Endometrial microvascular endothelial cells (primary cell): ENCODE measurements around the gene SIGLEC15. TPM values are rescaled to one million over a fixed set of nuclear protein-coding genes. Genes with fewer than 3 reads are reported as not detected.
"Not testable (repeated sequence)": the region's sequence is repeated elsewhere in the genome, so short reads cannot be mapped to it uniquely, and the experiment has no call there.

Experiments
- in situ Hi-C: cut with HindIII; loops from 2 replicates; pipeline ENCODE4 v1.10.0; 2017; ENCODE audit warnings: low sequenced_read_pairs, low pct_unique_long_range_greater_than_20kb; ENCODE audit errors: inconsistent ontology term
- total RNA-seq: library from RNA; depleted of rRNA; stranded (reverse); fragments of >200 nt; gene quantifications from one replicate; pipeline ENCODE4 v1.2.3, GENCODE V29; 2015; ENCODE audit errors: inconsistent ontology term

Gene SIGLEC15
- total RNA-seq, 1 donor from 2014 or later: 0.93 TPM

DNA sequence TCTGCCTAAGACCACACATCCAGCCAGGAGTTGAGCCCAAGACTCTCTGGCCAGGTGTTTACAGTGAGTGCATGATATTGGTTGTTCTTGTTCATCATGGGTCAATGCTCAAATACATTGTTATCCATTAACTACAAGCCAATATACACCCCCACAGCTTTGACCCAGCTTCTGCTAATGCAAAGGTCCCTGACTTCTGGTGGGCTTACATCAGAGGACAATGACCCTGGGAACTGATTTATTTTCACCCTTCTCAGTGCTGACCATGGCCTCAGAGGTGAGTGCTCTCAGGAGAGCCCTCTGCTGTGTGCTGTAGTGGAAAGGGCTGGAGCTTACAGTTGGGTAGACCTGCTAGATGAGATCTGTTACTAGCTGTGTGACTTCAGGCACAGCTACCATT is 10.7 kb upstream of the SIGLEC15 start:
- in situ Hi-C loops: not testable (repeated sequence)

DNA sequence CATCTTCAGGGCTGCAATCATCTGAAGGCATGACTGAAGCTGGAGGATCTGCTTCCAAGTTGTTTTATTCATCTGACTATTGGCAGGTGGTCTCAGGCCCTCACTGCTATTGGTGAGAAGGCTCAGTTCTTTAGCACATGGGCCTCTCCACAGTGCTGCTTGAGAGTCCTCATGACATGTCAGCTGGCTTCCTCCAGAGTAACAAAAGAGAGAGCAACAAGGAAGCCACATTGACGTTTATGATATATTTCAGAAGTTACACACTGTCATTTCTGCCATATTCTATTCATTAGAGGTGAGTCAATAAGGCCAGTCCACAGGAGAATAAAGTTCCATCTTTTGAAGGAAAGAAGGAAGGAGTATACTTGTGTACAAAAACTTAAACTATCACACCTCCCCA is 7.9 kb upstream of the SIGLEC15 start:
- in situ Hi-C loops: no loop called here

DNA sequence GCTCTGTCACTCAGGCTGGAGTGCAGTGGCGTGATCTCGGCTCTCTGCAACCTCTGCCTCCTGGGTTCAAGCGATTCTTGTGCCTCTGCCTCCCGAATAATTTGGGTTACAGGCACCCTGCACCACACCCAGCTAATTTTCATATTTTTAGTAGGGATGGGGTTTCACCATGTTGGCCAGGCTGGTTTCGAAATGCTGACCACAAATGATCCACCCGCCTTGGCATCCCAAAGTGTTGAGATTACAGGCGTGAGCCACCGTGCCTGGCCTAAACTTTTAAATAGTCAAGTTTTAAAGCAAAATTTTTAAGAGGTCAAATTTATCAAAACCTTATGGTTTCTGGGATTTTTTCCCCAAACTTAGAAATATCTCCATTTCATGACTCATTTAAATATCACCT is 6.7 kb upstream of the SIGLEC15 start:
- in situ Hi-C loops: not testable (repeated sequence)

DNA sequence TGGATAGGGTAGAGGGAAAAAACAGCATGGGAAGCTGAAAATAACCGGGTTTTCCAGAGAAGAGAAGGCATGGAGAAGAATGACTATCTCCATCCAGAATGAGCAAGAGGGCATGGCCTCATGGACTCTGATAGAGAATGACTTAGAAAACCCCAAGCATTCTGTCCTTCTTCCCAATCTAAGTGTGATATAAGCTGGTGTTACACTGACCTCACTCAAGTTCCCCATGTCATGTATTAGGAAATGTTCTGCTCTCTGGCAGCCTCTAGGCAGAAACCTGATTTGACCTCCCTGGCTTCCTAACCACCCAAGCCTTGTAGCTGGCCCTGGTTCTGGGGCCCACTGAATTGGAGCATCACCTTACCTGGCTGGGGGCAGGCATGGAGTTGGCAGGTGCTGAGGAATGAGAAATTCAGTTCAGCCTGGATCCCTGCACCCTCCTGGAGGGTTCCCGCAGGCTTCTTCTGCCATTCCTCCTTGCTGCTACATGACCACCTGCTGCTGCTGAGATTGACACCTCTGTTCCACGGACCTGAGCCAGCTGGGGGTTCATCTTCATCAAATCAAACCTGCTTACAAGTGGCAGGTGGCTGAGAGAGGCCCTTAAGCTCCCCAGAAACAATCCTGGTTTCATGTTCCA is 5.2 kb upstream of the SIGLEC15 start:
- in situ Hi-C loops: no loop called here

DNA sequence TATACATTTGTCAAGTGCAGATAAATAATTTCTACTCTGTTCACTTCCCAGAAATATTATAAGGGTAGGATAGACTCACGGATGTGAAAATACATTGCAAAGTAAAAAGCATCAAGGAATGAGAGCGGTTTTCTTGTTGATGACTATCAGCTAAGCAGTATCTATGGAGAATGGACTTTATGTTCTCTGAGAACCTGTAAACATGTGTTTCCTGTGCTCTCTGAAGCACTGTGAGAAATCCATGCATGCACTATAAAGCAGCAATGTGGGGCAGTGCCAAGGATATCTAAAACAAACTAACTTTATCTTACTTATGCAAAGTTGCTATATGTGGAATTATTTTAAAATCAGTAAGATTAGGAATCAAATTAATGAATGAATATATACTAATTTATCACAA is 4.4 kb upstream of the SIGLEC15 start:
- in situ Hi-C loops: no loop called here

DNA sequence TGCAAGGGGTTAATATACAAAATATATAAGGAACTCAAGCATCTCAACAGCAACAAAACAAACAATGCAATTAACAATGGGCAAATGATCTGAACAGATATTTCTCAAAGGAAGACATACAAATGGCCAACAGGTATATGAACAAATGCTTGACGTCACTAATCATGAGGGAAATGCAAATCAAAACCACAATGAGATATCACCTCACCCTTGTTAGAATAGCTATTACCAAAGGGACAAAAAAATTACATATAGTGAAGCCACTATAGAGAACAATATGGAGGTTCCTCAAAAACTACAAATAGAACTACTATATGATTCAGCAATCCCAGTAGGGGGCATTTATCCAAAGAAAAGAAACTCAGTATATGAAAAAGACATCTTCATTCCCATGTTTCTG is 3.8 kb upstream of the SIGLEC15 start:
- in situ Hi-C loops: no loop called here

DNA sequence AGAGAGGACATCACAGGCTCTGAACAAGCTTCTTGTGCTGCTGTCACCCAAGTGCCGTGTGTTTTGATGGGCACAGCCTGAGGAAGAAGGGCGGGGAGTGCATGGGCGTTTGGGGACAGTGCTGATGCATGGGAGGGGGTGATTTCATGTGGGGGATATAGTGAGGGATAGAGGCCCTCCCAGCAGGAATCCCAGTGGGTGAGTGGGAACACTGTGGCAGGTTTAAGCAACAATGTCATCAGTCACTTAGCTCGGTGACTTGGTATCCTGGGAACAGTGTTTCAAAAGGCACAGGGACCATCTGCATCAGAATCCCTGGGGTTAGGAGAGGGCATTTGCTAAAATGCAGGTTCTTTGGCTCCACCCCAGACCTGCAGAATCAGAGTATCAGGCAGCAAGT is 609 bp downstream of the SIGLEC15 start:
- in situ Hi-C loops: no loop called here

DNA sequence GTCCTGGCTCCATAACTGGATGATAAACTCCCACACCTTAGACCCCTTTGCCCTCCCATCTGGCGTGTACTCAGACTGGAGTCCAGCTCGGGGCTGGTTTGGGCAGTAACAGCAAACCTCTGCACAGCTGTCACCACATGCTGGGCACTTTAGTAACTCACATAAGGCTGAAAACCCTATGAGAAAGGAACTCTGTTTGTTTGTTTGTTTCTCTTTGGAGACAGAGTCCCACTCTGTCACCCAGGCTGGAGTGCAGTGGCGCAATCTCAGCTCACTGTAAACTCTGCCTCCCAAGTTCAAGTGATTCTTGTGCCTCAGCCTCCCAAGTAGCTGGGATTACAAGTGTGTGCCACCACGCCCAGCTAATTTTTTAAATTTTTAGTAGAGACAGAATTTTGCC is 1.2 kb downstream of the SIGLEC15 start:
- in situ Hi-C loops: not testable (repeated sequence)

DNA sequence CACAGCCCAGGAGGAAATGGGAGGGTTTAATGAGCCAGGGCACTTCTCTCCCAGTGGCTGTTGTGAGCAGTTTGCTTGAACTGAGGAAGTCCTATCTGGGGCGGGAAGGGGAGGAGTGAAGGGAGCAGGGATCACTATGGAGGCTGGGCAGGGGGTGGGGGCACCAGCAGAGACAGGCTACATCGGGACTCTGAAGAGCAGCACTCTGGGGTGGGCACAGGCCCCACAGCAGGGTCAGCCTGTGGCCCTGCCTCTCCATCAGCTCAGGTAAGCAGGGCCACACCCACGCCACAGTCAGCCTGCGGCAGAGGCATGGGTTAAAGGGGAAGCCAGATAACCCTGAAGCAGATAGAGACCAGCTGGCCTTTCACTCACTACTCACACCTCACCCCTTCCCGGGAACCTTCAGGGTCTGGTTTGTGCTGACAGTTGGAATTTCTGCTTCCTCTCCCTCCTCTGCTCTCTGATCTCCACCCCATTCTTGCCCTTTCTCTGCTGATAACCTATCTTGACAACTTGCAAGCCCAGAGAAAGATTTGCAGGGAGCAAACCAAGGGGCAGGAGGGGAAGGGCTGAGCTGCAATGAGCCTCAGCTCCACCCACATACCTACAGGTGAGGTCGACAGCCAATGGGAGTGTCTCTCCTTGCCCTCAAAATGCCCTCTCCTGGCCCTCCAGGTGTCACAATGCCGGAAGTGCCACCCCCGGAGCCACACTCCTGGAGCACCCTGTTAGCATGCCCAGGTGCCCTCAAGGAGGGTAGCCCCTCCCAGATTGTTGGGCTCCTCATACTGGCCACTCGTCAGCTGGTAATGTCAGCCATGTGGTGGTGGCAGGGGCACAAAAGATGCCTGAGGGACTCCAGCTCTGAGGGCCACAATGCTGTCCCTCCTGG is 3.7 kb downstream of the SIGLEC15 start:
- in situ Hi-C loops: no loop called here

DNA sequence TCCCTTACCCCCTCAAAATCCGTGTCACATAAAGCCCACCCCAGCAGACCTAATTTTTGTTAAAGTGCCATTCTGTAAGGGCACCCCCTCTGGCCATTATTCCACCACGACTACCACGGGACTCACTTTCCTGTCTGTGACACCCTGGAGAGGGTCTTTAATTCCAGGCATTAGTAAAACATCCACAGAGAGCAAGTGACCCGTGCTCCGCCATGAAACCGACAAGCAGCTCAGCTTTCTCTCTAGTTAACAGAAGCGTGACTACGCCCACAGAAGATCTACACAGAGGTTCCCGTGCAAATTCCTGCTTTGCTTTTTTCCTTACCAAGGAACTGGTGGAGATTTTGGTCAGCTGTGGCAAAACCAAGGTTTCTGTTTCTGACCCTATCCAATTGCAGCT is 4.4 kb downstream of the SIGLEC15 start:
- in situ Hi-C loops: no loop called here

DNA sequence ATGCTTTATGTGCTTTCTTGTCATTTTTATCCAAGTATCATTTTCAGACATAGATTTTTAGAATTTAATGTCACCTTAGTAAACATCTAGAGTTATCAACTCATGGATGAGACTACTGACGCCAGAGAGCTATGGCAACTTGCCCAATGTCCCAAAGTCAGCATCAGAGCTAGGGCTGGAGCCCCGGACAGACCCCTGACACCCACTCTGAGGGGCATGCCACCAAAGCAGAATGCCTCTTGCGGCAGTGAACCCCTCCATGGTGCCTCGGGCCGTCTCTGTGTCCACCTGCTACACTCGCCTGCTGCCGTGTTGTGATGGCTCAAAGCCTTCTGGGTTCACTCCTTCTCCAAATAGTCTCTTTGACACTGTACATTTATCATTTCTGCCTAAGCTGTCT is 5.4 kb downstream of the SIGLEC15 start:
- in situ Hi-C loops: no loop called here

DNA sequence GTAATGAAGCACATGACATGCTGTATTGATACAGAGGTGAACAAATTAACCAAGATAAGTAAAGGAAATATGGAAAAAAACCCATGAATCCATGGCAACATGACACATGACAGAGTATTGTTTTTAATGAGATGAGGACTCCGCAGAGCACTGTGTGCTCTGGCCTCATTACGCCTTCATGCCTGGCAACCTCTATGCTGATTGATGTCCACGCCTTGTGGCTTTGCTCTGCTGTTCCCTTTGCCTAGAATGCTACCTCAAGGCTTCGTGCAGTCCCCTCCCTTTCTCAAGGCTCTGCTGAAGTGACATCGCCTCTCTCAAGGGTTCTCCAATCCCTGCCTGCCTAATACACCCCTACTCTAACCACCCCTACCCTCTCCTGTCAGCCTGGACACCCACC is 8.4 kb downstream of the SIGLEC15 start:
- in situ Hi-C loops: no loop called here

DNA sequence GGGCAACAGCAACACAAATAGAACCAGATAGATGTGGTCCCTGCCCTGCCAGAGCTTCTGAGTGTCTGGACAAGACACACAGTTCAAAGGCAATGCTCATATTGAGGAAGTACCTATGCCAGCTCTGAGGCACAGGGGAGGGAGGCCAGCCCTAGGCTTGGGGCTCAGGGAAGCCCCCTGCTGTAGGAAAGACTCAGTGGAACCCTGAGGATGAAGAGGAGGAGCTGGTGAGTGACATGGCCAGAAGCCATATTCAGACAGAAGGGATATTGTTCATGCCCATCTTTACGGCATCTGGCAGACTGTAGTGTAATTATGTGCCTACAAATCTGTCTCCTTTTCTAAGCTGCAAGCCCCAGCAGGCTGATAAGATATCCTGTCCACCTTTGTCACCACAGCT is 8.8 kb downstream of the SIGLEC15 start:
- in situ Hi-C loops: no loop called here

DNA sequence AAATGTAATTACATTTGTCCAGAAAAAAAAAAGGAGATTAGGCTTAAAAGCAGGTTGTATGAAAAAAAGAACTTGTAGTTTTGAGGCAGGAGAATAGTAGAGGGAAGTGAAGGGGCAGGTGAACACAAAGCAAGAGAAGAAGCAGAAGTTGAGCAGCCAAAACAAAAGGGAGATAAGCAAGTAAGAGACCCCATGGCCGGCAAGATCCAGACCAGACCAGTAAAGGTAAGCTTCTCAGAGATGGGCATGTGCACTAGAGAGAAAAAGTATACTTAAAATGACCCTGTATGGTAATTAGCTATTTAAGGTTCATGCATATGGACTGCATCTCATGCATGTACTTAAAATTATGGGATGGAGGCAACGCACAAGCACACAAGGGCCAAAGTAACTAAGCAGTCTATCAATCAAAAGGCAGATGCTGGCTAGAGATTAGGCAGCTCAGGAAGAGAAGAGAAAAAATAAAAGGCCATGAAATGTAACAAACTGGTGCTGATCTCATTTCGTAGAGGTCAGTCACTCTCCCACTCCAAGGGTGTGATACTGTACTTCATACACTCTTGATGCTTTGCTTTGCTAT is 9.7 kb downstream of the SIGLEC15 start:
- in situ Hi-C loops: no loop called here

DNA sequence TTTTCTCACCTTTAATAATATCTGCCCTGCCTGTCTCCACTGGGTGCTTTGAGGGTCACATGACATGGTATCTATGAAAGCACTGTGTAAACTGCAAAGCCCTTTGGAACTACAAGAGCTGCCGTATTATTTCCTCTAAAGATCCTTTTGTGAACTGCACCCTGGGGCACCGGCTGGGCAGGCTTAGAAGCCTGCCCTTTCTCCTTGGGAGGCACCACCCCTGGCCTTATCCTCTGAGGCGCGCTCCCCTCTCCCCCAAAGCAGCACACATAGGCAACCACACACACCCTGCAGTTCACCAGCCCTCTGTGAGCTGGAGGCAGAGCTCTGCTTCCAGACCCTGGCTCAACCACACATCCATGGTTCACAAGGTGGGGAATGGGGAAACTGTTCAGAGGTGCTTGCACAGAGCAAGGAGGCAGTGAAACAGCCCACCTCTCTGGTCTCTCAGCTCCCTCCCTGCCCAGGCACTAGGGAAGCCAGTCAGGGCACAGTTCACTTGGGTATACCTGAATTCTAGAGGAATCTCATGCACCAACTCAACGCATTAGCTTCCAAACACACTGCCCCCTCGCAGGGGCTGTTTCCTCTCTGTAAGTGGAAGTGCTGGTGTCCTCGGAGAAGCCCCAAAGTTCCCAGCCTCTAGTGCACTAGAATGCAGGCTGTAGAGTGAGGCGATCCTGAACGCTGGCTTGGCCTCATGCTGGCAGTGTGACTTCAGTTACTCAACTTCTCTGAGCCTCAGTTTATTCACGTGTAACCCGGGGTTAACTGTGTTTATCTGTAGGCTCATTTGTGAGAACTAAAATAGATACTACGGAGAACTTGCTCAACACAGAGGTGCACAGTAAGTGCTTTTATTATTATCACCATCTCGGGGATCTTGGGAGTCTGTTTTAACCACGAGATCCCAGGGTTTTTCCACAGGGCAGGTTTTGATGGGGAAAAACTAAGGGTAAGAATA is 11.0 kb downstream of the SIGLEC15 start:
- in situ Hi-C loops: no loop called here

DNA sequence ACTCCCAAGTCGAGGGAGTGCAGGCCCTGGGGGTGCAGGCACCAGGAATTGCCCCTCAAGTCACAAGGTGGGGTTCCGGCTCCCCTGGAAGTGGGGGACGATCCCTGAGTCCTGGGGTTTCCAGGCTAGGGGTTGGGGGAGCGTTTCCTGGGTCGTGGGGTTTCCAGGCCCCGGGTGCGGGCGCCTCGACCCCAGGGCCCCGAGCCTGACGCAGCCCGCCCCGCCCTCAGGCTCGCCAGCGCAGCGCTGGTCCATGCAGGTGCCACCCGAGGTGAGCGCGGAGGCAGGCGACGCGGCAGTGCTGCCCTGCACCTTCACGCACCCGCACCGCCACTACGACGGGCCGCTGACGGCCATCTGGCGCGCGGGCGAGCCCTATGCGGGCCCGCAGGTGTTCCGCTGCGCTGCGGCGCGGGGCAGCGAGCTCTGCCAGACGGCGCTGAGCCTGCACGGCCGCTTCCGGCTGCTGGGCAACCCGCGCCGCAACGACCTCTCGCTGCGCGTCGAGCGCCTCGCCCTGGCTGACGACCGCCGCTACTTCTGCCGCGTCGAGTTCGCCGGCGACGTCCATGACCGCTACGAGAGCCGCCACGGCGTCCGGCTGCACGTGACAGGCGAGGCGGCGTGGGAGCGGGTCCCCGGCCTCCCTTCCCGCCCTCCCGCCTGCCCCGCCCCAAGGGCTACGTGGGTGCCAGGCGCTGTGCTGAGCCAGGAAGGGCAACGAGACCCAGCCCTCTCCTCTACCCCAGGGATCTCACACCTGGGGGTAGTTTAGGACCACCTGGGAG is 12.0 kb downstream of the SIGLEC15 start:
- in situ Hi-C loops: no loop called here

DNA sequence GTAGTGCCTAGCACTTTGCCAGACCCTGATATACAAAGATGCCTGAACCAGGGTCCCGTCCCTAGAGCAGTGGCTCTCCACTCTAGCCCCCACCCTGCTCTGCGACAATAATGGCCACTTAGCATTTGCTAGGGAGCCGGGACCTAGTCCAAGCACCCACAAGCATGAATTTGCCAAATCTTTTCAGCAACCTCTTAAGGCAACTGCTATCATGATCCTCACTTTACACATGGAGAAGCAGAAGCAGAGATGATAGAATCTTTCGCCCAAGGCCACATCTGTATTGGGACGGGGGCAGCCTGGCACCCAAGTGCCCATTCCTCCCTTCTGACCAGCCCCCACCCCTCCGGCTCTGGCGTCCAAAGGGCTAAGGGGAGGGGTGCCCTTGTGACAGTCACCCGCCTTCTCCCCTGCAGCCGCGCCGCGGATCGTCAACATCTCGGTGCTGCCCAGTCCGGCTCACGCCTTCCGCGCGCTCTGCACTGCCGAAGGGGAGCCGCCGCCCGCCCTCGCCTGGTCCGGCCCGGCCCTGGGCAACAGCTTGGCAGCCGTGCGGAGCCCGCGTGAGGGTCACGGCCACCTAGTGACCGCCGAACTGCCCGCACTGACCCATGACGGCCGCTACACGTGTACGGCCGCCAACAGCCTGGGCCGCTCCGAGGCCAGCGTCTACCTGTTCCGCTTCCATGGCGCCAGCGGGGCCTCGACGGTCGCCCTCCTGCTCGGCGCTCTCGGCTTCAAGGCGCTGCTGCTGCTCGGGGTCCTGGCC is 13.0 kb downstream of the SIGLEC15 start:
- in situ Hi-C loops: no loop called here
